GM12878 (cell line): ENCODE results near the gene SLC25A17.

ENCODE experiments used
- FOXM1 ChIP-seq: IDR thresholded peaks from 2 replicates; pipeline ENCODE4 v1.6.1; 2012; ENCODE audit warnings: low read depth, mild to moderate bottlenecking, inconsistent platforms, low read length, moderate library complexity
- IRF4 ChIP-seq: IDR thresholded peaks from 2 replicates; pipeline ENCODE4 v1.6.1; 2011; ENCODE audit warnings: low read depth, low read length
- POLR2A ChIP-seq: IDR thresholded peaks from 2 replicates; pipeline ENCODE4 v1.6.1; 2011; ENCODE audit warnings: low read depth, mild to moderate bottlenecking, low read length
- TAF1 ChIP-seq: IDR thresholded peaks from 2 replicates; pipeline ENCODE4 v1.6.1; 2011; ENCODE audit warnings: mild to moderate bottlenecking, low read depth, low read length, borderline replicate concordance
- YY1 ChIP-seq: IDR thresholded peaks from 2 replicates; pipeline ENCODE4 v1.6.1; 2011; ENCODE audit warnings: low read depth, mild to moderate bottlenecking, low read length
- TF ChIP-seq, protein P1 (sequence below): IDR thresholded peaks from 2 replicates; pipeline ENCODE4 v1.6.1; 2012; ENCODE audit warnings: low read depth, low read length, improper control_type of control experiment
- TF ChIP-seq, protein P2 (sequence below), 3 experiments: IDR thresholded peaks in 2 of 3; conservative IDR thresholded peaks in 1 of 3; 2 replicates each; pipeline ENCODE4 v1.5.1; 2011; ENCODE audit warnings: low read depth in 3 of 3, low read length in 3 of 3, mild to moderate bottlenecking in 3 of 3, control low read depth in 2 of 3, moderate library complexity in 2 of 3, inconsistent platforms in 1 of 3, mixed read lengths in 1 of 3; ENCODE audit not compliant: control insufficient read depth in 2 of 3, insufficient read depth in 1 of 3; ENCODE audit errors: extremely low read depth in 1 of 3

DNA sequence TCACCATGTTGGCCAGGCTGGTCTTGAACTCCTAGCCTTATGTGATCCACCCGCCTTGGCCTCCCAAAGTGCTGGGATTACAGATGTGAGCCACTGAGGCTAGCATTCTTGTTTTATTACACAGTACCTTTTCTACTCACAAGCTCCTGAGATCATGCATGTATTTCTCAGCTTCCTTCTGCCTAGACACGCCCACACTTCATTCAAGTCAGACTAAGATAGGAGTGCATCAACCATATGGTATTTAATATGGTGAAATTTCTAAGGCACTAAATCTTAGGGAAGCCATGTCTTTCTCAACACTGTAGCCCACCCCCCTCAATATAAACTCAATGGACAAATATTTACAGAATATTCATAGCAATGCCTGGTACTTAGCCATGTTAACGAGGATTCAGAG lies 62.1 kb downstream of the SLC25A17 start:
- TF ChIP-seq, protein P1, sequence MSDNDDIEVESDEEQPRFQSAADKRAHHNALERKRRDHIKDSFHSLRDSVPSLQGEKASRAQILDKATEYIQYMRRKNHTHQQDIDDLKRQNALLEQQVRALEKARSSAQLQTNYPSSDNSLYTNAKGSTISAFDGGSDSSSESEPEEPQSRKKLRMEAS, result no peak
- no peak for TF ChIP-seq TAF1
- no peak for TF ChIP-seq YY1
- TF ChIP-seq FOXM1, result no peak
- no peak for TF ChIP-seq POLR2A
- TF ChIP-seq, protein P2, sequence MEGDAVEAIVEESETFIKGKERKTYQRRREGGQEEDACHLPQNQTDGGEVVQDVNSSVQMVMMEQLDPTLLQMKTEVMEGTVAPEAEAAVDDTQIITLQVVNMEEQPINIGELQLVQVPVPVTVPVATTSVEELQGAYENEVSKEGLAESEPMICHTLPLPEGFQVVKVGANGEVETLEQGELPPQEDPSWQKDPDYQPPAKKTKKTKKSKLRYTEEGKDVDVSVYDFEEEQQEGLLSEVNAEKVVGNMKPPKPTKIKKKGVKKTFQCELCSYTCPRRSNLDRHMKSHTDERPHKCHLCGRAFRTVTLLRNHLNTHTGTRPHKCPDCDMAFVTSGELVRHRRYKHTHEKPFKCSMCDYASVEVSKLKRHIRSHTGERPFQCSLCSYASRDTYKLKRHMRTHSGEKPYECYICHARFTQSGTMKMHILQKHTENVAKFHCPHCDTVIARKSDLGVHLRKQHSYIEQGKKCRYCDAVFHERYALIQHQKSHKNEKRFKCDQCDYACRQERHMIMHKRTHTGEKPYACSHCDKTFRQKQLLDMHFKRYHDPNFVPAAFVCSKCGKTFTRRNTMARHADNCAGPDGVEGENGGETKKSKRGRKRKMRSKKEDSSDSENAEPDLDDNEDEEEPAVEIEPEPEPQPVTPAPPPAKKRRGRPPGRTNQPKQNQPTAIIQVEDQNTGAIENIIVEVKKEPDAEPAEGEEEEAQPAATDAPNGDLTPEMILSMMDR (IDR thresholded peaks at IDR 0.05 in 2 of 3, conservative IDR thresholded peaks at IDR 0.05 in 1 of 3; ENCODE audit: control insufficient read depth in 2 of 3, extremely low read depth in 1 of 3, insufficient read depth in 1 of 3, low read depth in 3 of 3, low read length in 3 of 3), result no peak
- TF ChIP-seq IRF4, result no peak
